Large intestine (tissue), 3 donors: ENCODE data around the gene RNASE4. TPM values are rescaled to one million over a fixed set of nuclear protein-coding genes. Genes with fewer than 3 reads are reported as not detected.

Source experiments
- DNase-seq, 2 donors: peaks; one replicate each; pipeline versions ENCODE4 v3.0.0 to v3.0.0-alpha.2; 2013
- H3K27ac ChIP-seq: one replicate; pipeline ENCODE4 v1.5.1; 2013; ENCODE audit warnings: low read length
- H3K27me3 ChIP-seq: 2 replicates; pipeline ENCODE4 v1.6.1; 2013; ENCODE audit warnings: low read length; ENCODE audit not compliant: control insufficient read depth, insufficient read depth
- H3K36me3 ChIP-seq: 2 replicates; pipeline ENCODE4 v1.6.1; 2013; ENCODE audit warnings: low read length; ENCODE audit not compliant: control insufficient read depth, insufficient read depth
- H3K4me1 ChIP-seq: one replicate; pipeline ENCODE4 v1.6.1; 2013; ENCODE audit warnings: low read length; ENCODE audit not compliant: control insufficient read depth, insufficient read depth
- H3K4me3 ChIP-seq: one replicate; pipeline ENCODE4 v1.5.1; 2013; ENCODE audit warnings: low read length
- H3K9me3 ChIP-seq: one replicate; pipeline ENCODE4 v1.6.1; 2013; ENCODE audit warnings: mild to moderate bottlenecking, low read depth, low read length, moderate library complexity; ENCODE audit not compliant: control insufficient read depth
- WGBS: methylation state at CpG from one replicate; pipeline ENCODE4 v1.1.5; 2013; ENCODE audit warnings: low lambda C conversion rate; ENCODE audit not compliant: insufficient coverage; 5-methylcytosine and 5-hydroxymethylcytosine counted together
- polyA plus RNA-seq: library from polyadenylated mRNA; unstranded; fragments of 120-200 nt; gene quantifications from one replicate; pipeline ENCODE4 v1.2.1, GENCODE V29; 2013

Gene RNASE4
- polyA plus RNA-seq, 1 donor = 37.1 TPM

GRCh38 chr14:20671597-20672283 is 12.6 kb upstream of the RNASE4 start:
- WGBS = no CpG with 5 or more reads among the region's 4 CpGs
- Histone ChIP-seq H3K27me3 (no peaks in the 10 kb centered on the region), H3K4me1 (no peaks in the 10 kb centered on the region), H3K9me3 (no peaks in the 10 kb centered on the region), H3K36me3 (no peaks in the 10 kb centered on the region), H3K27ac (no peak overlapping the region), H3K4me3 (no peak overlapping the region)
- peak in 1 of 2 donors; percentile 24 for DNase-seq

- no peak for DNase-seq
- peaks cover 9% of the 10 kb centered on the region for H3K4me1 ChIP-seq
- H3K27me3 ChIP-seq = no peaks in the 10 kb centered on the region
- H3K27ac ChIP-seq = no peak overlapping the region
- H3K4me3 ChIP-seq = no peak overlapping the region
- WGBS = no CpG with 5 or more reads among the region's 2 CpGs
- H3K36me3 ChIP-seq = no peaks in the 10 kb centered on the region
- H3K9me3 ChIP-seq = no peaks in the 10 kb centered on the region
Measured at GRCh38 chr14:20675669-20676068, 8.7 kb upstream of the RNASE4 start.

- no peak for DNase-seq
- no peak overlapping the region for H3K27ac ChIP-seq
- H3K4me3 ChIP-seq = no peak overlapping the region
- no CpG with 5 or more reads among the region's 2 CpGs for WGBS
- H3K27me3 ChIP-seq = no peaks in the 10 kb centered on the region
- H3K9me3 ChIP-seq = no peaks in the 10 kb centered on the region
- peaks cover 12% of the 10 kb centered on the region for H3K4me1 ChIP-seq
- no peaks in the 10 kb centered on the region for H3K36me3 ChIP-seq
Measured at GRCh38 chr14:20676072-20676471, 8.3 kb upstream of the RNASE4 start.

GRCh38 chr14:20679907-20680306 is 4.5 kb upstream of the RNASE4 start:
- H3K27ac ChIP-seq = peak overlapping the region; percentile 98

DNA sequence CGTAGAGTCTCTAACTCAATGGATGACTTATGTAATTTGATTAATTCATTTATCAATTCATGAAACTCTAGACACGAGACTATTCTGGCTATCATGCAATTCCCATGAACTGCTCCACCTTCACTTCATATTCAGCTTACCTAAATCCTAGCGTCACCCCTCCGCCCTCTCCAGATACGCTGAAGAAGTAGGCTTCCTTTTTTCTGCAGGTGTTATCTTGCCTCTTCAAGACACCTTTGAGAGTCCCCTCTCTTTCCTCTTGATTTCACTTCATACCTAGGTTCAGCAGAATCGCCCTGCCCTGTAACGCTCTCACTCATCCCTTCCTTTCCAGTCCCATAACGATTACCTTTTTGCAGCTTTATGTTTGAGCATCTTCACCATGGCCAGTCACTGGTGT is 4.0 kb upstream of the RNASE4 start:
- peak in 1 of 2 donors; percentile 30 for DNase-seq
- H3K27ac ChIP-seq = peak overlapping the region; percentile 98
- peaks cover 12% of the 10 kb centered on the region for H3K4me1 ChIP-seq
- no peaks in the 10 kb centered on the region for H3K27me3 ChIP-seq
- no peaks in the 10 kb centered on the region for H3K9me3 ChIP-seq
- peak overlapping the region; percentile 75 for H3K4me3 ChIP-seq
- no peaks in the 10 kb centered on the region for H3K36me3 ChIP-seq
- 32% methylated on average over 3 of the region's 8 CpGs for WGBS

More at GRCh38 chr14:20679907-20680306, 4.5 kb upstream of the RNASE4 start:
- H3K9me3 ChIP-seq = no peaks in the 10 kb centered on the region
- WGBS = 100% methylated on average over 1 of the region's 1 CpG
- DNase-seq = peak; percentile 45 to 51
- peaks cover 12% of the 10 kb centered on the region for H3K4me1 ChIP-seq
- no peaks in the 10 kb centered on the region for H3K27me3 ChIP-seq
- peak overlapping the region; percentile 75 for H3K4me3 ChIP-seq
- no peaks in the 10 kb centered on the region for H3K36me3 ChIP-seq

DNA sequence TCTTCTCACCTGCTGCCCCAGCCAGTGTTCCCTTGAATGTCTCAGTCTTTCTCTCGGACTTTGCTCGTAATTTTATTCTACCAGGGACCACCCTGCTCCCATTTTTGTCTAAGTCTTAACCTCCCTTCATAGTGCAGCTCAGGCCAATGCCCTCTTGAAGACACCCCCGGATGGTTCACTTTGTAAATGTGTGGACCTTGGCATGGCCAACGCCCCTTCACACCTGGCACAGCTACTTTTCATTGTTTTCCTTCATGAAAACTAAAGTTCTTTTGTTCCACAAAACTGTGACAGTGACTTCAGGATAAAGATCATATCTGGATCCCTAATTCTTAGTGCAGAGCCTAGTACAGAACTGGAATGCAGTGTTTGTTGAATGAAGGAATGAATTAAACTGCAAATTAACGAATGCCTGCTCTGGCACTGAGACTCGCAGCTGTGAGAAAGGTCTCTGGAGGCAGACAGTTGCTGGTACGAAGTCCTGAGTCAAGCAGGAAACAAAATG is 3.5 kb upstream of the RNASE4 start:
- 0% methylated on average over 2 of the region's 7 CpGs for WGBS
- Histone ChIP-seq H3K27ac (peak overlapping the region; percentile 98), H3K4me1 (peaks cover 12% of the 10 kb centered on the region), H3K36me3 (no peaks in the 10 kb centered on the region), H3K27me3 (no peaks in the 10 kb centered on the region), H3K9me3 (no peaks in the 10 kb centered on the region), H3K4me3 (peak overlapping the region; percentile 75)
- peak in 1 of 2 donors; percentile 81 for DNase-seq

GRCh38 chr14:20681348-20682126 is 2.8 kb upstream of the RNASE4 start:
- no peaks in the 10 kb centered on the region for H3K27me3 ChIP-seq
- no peaks in the 10 kb centered on the region for H3K9me3 ChIP-seq
- DNase-seq = peak; percentile 85 to 90
- H3K27ac ChIP-seq = peak overlapping the region; percentile 98
- peaks cover 12% of the 10 kb centered on the region for H3K4me1 ChIP-seq
- WGBS = 0% methylated on average over 2 of the region's 25 CpGs
- no peaks in the 10 kb centered on the region for H3K36me3 ChIP-seq
- H3K4me3 ChIP-seq = peak overlapping the region; percentile 75

DNA sequence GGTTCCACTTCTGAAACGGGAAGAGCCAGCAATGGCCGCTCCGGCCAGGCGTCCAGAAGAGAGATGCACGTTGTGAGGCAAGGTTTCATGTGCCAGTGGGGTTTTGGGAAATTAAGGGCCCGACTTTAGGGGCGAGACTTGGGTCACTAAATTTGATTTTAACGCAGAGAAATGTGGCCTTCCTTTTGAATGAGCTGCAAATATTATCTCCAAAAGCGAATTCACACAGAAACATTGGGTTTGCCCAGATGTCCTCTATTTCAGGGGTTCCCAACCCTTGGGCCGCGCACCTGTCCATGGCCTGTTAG is 2.3 kb upstream of the RNASE4 start:
- Histone ChIP-seq H3K27ac (peak overlapping the region; percentile 98), H3K36me3 (no peaks in the 10 kb centered on the region), H3K4me1 (peaks cover 13% of the 10 kb centered on the region), H3K9me3 (no peaks in the 10 kb centered on the region), H3K4me3 (peak overlapping the region; percentile 75), H3K27me3 (no peaks in the 10 kb centered on the region)
- WGBS = no CpG with 5 or more reads among the region's 11 CpGs
- DNase-seq = no peak

DNA sequence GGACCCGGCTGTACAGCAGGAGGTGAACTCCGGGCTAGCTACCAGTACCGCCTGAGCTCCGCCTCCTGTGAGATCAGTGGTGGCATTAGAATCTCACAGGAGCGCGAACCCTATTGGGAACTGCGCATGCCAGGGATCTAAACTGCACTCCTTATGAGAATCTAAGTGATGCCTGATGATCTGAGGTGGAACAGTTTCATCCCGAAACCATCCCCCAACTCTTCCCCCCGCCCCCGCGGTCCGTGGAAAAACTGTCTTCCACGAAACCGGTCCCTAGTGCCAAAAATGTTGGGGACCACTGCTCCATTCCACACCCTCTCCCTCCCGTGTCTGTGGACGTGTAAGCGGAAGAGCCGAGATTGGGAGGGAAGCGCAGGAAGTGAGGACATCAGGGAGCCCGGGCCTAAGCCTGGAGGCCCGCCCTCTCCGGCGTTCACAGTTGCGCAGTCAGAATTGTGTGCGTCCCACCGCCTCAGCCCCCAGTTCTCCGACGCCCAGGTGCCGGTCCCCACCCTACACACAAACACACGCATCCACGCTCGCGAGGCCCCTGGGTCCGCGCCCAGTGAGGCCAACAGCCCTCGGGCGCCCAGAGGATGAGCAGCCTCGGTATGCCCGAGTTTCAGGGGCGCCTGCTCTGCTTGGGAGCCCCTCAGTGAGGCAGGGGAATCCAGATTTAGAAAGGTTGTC is 1.8 kb upstream of the RNASE4 start:
- peak; percentile 94 to 96 for DNase-seq
- H3K4me3 ChIP-seq = peak overlapping the region; percentile 75
- no peaks in the 10 kb centered on the region for H3K36me3 ChIP-seq
- H3K4me1 ChIP-seq = peaks cover 17% of the 10 kb centered on the region
- peak overlapping the region; percentile 98 for H3K27ac ChIP-seq
- no peaks in the 10 kb centered on the region for H3K27me3 ChIP-seq
- H3K9me3 ChIP-seq = no peaks in the 10 kb centered on the region
- no CpG with 5 or more reads among the region's 40 CpGs for WGBS

GRCh38 chr14:20683125-20683890 is 1.1 kb upstream of the RNASE4 start:
- no peaks in the 10 kb centered on the region for H3K27me3 ChIP-seq
- H3K36me3 ChIP-seq = no peaks in the 10 kb centered on the region
- WGBS = 0% methylated on average over 1 of the region's 38 CpGs
- H3K27ac ChIP-seq = peak overlapping the region; percentile 98
- H3K4me3 ChIP-seq = peak overlapping the region; percentile 75
- no peaks in the 10 kb centered on the region for H3K9me3 ChIP-seq
- peaks cover 21% of the 10 kb centered on the region for H3K4me1 ChIP-seq
- DNase-seq = peak; percentile 82 to 85
